DMS153 treated with DMSO at 0.1 percent for 48 hours (cell line): ENCODE data around the gene CD160.
"Not testable (repeated sequence)": the region's sequence is repeated elsewhere in the genome, so short reads cannot be mapped to it uniquely, and the experiment has no call there.

Source experiments
- DNase-seq: peaks from one replicate; lab custom pipeline; 2025; ENCODE audit not compliant: unreplicated experiment; lab: John Stamatoyannopoulos, UW

CD160 gene

DNA sequence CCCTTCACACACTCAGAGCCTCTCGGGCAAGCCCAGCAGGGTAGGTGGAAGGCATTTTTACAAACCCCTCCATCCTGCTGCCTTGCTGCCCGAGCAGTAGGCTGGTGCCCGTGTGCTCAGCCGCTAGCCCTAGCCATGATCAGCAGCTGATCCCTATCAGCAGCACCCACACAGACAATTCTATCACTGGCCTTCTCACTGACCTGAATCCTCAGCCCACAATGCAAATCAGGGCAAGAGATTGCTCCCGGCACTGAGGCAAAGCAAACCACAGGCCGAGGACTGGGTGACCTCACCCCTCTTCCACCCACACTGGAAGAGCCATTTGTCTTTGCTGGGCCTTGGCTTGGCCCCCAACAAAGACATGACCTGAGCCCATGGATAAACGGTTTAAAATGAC is 11.2 kb upstream of the CD160 start:
- DNase-seq: no peak

DNA sequence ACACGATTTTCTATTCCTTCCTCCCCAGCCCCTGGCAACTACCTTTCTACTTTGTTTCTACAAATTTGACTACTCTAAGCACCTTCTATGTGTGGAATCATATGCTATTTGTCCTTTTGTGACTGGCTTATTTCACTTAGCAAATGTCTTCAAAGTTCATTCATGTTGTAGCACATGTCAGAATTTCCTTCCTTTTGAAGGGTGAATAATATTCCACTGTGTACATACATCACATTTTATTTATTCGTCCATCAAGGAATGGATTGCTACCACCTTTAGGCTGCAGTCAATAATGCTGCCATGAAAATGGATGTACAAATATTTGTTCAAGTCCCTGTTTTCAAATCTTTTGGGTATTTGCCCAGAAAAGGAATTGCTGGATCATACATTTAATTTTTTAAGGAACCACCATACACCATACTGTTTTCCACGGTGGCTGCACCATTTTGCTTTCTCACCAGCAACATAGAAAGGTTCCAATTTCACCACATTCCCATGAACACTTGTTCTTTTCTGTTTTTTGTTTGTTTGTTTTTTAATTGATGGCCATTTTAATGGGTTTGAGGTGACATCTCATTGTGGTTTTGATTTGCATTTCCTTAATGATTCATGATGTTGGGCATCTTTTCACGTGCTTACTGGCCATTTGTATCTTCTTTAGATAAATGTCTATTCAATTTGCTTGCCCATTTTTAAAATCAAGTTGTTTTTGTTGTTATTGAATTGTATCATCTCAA is 8.8 kb upstream of the CD160 start:
- DNase-seq: no peak

DNA sequence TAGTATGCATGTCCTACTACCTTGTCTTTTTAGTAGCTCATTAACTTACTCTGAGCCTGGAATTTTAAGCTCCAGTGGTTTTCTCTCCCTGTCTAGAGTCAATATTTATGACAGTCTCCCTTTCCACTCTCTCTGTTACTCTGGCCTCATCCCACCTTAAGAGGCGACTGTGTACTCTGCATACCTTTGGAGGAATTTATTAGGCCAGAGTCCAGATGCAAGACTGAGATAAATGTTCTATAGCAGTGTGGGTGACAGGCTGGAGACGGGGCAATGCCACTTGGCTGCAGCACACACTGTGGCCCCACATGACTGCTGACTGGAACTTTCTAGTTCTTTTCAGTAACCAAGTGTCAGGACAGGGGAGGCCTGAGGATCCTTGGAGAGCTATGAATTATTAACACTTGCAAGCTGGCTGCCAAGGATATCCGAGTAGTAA is 8.1 kb upstream of the CD160 start:
- no peak for DNase-seq

DNA sequence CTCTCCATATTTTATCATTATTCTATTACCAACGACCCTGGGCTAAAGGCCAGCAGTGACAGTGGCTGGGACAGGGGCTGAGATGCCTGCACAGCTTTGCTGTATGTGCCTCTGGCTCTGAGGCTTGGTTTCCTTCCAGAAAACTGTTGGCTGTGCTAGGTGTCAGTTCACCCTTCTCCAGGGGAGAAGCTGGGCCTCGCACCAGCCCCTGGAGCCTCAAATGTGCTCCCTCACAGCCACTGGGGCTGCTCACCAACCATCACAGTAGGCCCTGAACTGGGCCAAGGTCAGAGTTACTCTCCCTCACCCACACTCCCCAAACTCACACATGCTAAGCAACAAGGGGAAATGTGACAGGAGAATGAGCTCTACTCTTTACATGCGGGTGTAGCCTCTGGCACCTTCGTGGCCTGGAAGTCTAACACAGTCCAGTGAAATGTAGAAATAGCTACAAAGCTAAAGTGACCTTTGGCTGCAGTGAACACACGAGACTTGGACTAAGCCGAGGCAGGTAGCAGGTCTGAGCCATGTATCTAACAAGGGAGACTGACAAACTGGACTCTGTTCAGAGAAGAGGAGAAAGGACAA is 4.7 kb upstream of the CD160 start:
- no peak for DNase-seq

DNA sequence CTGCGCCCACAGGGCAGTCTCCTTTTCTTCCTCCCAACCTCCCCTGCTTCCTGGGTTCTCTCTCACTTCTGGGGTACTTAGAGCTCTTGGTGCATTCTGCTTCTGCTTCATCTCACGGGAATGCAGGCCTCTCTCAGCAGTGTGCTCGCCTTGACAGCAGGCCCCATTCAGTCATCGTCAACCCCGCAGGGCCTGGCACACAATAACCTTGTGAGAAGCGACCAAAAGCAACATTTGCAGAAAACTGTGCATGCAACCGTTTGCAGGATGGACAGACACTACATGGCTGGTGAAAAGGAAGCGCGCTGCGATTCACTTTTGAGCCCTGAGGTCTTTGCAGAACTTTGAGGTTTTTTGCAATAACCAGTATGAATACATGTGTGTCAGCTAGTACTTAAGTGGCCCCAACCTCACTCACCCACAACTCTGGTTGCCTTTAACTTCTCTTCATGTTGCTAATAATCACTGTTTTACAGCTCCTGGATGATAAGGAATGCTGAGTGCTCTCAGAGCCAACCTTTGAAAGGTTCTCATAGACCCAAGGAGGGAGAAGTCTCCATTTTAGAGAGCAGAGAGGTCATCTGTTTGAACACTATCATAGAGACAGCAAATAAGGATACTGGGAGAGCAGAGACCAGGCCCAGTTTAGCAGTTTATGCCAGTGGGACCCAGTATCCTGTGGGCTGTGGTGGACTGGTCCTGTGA is 2.5 kb upstream of the CD160 start:
- no peak for DNase-seq

DNA sequence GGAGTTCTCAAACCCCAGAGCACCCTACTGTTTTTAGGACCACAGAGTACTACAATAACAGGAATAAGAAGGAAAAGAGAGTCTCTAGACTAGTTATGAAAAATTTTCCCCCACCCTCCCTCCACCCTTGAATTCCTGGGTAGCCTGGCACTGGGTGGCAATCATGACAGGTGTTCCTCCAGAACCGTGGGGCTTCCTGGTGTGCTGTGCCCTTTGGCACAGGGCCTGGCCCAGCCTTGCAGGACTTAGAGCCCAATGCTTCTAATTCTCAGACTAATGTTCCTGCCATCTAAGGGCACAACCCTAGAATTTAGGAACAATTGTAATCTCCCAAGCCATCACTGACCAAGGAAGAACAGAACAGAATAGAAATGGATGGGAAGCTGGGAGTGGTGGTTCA is 1.5 kb upstream of the CD160 start:
- DNase-seq: no peak

DNA sequence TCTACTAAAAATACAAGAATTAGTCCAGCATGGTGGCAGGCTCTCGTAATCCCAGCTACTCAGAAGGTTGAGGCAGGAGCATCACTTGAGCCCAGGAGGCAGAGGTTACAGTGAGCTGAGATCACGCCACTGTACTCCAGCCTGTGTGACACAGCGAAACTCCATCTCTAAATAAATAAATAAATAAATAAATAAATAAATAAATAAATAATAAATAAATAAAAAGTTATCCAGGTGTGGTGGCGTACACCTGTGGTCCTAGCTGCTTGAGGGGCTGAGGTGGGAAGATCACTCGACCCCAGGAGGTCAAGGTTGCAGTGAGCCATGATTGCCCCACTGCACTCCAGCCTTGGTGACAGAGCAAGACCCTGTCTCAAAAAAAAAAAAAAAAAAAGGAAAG is 834 bp upstream of the CD160 start:
- DNase-seq: not testable (repeated sequence)

DNA sequence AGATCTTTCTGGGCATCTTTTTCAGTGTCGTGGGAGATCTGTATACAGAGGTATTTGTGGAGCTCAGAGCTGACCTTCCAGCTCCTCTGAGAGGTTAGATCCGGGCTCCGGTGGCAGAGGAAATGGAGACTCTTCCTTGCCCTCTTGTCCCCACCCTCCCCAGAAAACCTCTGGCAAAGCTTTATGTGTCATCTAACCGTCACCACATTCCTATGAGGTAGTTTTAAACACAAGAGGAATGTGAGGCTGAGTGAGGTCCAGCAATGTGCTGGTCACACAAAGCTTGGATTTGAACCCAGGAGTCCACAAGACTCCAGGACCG is 1.2 kb downstream of the CD160 start:
- DNase-seq: no peak

DNA sequence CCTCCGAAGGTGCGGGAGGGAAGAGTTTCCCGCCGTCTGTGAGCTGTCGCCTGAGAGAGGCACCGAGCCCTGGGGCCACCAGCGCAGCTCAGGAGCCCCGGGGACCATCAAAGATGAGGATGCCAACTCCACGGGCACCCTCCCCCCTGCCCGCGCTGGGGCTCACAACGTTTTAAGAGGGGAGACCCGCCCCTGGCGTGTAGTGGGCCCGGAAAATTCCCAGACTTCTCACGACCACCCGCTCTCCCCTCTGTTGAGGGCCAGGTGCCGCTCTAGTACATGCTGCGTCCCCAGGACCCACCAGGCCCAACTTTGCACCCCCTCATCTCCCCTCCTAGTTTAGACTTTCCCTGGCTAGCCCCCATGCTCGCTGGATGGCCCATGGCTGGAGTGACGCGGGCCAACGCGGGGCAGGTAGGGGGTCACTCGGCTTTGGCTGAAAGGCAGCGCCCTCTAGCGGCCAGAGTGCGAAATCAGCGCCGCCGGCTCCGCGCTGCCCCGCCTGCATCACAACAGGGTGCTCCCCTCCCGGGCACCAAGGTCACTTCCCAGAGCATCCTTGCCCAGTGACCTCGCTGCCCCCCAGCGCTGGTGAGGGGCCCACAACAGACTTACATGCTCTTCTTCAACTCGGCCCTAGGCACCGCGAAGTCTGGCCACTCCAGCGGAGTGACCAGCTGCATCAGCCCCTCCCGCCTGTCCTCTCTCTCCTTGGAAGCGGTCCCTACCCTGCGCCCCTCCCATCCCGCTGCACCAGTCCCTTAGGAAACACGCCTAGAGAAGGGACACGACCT is 1.8 kb downstream of the CD160 start:
- DNase-seq: peak; percentile 64

DNA sequence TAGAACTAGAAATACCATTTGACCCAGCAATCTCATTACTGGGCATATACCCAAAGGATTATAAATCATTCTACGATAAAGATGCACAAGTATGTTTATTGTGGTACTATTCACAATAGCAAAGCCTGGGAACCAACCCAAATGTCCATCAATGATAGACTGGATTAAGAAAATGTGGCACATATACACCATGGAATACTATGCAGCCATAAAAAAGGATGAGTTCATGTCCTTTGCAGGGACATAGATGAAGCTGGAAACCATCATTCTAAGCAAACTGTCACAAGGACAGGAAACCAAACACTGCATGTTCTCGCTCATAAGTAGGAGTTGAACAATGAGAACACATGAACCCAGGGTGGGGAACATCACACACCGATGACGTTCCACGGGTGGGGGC is 6.9 kb downstream of the CD160 start:
- DNase-seq: not testable (repeated sequence)

DNA sequence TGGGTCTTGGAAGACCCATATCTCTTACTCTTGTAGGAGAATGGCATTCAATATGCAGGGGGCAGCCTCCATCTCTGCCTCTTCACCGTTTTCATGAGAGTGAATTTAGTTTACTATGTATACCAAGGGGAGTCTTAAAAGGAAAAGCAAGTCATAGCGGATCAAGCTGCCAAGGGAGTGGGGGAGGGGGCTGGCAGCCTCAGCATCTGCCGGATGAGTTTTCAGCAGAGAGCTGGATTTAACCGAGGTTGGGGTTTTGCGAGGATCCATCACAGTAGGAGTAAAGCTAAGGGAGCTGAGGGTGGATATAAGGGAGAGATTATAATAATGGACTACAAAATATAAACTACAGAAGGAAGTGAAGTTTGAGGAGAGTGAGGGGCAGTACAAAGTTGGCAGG is 9.9 kb downstream of the CD160 start:
- DNase-seq: no peak

DNA sequence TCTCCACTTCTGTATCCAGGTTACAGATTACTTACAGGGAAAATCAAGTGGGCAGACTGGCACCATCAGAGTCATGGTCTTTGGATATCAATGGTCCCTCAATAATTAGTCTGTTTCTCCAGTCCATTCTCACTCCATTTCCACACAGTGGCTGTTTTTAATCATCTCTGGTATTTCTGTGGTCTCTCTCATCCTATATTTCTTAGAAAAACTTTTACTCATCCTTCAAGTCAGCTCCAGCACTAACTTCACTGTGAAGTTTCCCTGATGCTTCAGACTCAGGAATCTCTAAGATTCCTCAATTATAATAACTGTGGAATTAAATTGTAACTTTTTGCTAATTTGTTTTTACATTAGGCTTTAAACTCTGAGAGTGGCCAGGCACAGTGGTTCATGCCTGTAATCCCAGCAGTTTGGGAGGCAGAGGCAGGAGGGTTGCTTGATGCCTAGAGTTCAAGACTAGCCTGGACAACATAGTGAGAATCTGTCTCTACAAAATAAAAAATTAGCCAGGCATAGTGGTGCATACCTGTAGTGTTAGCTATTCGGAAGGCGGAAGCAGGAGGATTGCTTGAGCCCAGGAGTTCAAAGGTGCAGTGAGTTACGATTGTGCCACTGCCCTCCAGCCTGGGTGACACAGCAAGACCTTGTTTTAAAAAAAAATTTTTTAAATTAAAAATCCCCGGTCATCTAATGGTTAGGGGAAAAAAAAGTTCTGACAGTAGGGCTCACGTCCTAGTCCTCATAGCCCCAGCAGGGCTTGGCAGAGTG is 10.6 kb downstream of the CD160 start:
- DNase-seq: no peak

DNA sequence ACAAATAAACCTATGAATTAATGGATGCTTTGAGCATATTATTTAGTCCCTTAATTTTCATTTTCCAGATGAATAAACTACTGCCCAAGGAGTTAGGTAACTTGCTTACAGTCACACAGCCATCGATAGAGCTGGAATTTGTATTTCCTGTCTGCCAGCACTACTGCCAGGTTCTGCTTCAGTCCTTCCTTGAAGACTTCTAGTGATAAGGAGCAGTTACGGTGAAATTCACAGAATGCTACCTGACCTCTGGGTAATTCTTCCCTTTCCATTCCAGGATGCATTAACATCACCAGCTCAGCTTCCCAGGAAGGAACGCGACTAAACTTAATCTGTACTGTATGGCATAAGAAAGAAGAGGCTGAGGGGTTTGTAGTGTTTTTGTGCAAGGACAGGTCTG is 11.2 kb downstream of the CD160 start:
- DNase-seq: no peak

DNA sequence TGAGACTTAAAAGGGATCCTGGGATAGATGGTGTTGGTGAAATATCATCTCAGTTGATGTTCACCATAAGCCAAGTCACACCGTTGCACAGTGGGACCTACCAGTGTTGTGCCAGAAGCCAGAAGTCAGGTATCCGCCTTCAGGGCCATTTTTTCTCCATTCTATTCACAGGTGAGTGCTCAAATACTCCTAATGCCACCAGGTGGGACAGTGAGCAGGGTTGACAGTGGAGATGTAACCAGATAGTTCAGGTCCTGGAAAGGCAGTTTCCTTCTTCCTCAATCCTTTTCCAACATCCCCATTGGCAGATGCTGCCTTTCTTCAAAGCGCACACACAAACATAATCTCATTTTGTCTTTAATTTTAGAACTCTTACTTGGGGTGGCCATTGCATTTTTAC is 11.6 kb downstream of the CD160 start:
- DNase-seq: no peak

DNA sequence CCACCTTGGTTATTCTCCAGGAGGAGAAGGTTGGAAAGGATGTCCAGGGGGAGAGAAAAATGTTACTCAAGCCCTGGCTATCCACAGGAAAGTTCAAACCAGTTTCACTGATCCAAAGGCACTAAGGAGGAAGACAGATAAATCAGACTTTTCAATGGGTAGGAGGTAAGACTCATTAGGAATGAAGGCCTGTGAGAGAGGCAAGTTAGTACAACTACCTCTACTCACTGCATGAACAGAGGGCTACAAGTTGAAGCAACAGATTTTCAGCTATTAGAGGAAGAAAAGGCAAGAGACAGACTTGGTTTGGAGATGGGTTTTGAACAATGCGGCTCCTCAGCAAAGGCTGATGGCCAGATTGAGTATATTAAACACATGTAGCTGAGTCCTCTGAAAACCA is 16.9 kb downstream of the CD160 start:
- no peak for DNase-seq

DNA sequence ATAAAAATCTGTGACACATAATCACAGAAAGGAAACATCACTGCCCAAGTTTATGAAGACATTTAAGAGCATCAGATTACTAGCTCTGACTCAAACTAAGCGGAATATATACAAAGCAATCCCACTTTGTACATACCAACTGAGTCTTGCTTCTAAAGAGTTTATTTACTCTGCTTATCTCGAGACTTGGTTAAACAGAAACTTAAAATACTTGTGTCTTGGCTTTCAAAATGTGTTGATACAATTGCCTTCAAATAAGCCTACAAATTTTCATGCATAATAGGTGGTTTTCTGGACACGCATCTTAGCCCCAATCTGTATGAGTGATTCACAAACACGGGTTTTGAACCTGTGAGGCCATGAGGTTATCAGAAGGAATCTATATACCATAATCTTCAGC is 21.0 kb downstream of the CD160 start:
- no peak for DNase-seq

DNA sequence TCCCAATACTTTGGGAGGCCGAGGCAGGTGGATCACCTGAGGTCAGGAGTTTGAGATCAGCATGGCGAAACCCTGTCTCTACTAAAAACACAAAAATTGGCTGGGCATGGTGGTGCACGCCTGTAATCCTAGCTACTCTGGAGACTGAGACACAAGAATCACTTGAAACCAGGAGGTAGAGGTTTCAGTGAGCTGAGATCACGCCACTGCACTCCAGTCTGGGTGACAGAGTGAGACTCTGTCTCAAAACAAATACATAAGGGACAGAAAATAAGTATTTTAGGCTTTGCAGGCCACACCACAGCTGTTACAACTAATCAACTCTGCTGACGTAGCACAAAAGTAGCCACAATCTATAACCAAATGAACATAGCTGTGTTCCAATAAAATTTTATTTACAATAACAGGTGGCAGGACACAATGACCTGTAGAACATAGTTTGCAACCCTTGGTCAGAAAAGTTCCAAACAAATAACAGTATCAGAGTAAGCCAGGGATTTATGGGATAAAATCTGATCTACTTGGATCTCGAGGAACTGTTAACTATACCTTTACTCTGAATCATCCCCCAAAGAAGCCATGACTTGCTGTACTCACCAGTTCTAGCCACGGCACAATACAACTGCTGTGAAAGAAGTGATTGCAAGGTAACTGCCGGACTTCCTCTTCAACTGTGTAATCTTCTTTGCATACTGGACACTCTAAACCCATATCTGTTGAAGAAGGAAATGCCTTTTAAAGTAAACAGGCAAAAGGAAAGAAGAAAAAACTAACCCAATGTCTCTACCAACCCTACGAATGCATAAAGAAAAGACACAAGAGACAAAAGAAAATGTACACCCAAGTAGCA is 28.3 kb downstream of the CD160 start:
- DNase-seq: no peak

DNA sequence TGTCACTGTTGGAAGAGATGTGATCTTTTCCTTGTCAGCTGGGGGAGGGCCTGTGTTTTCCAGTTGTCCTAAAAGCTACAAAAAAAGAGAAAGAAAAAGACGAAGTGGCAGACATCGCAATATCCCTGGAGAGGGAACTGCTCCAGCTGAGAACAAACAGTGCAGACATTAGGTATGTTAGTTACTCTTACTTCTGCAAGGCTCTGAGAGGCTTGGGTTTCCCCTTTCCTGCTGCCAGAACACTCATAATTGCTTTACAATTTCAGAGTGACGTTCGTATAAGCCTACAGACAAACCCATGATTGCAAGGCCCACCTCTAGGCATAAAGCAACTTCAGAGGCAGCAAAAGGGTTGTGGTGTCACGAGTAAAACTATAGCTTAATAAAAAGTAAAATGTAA is 31.1 kb downstream of the CD160 start:
- DNase-seq: no peak

DNA sequence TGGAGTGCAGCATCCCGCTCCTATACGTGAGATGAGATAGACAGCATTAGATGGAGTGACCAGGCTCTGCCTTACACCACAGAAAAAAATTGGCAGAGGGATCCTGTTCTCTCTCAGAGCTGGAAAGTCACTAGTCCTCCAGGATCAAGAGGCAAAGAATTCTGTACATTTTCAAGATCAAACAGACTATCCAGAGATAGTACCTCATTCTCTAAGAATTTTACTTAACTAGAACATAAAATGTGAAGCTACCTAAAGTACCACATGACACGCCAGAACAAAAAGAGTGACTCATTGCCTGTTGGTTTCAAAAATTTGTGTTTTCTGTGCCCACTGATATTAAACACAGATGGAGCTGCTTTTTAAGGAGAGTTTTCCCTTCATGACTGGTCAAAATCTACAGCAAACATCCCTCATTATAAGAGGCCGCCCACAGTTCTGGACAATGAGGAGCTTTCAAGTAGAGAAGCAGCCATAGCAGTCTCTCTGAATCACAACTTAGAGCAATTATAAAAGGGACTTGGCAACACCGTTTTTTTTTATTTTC is 32.3 kb downstream of the CD160 start:
- no peak for DNase-seq

DNA sequence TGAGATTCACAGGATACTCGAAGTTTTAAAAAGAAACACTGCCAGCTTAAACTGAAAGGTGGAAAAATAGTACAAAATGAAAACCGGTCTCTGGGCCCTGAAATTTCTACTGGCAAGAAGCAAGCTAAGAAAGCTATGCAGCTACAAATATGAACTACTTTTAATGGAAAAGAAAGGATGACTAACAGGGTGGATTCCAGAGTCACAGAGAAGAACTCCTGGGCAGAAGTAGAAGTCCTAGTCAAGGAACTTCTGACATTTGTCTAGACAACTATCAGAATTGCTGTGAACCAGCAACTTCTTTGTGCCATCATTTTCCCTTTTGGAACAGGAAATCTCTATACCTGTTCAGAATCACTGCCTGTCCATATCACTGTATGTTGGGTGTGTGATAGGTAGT is 38.1 kb downstream of the CD160 start:
- no peak for DNase-seq
